NB4 (cell line): Measurements from ENCODE around the gene CA10.

ENCODE experiments used
- DNase-seq: peaks from one replicate; pipeline ENCODE4 v3.0.0; 2010; ENCODE audit warnings: low read depth
- H3K4me3 ChIP-seq: one replicate; pipeline ENCODE4 v1.5.1; 2011; ENCODE audit warnings: mild to moderate bottlenecking, low read depth, low read length, moderate library complexity
- MYC ChIP-seq: IDR thresholded peaks from 2 replicates; pipeline ENCODE4 v1.6.1; 2011; ENCODE audit warnings: low read depth, low read length
- POLR2A ChIP-seq: IDR thresholded peaks from 2 replicates; pipeline ENCODE4 v1.6.1; 2011; ENCODE audit warnings: mild to moderate bottlenecking; ENCODE audit not compliant: insufficient read length; ENCODE audit errors: extremely low read depth
- TF ChIP-seq, protein P1 (sequence below): IDR thresholded peaks from 2 replicates; pipeline ENCODE4 v1.6.1; 2011; ENCODE audit warnings: low read depth, low read length
- TF ChIP-seq, protein P2 (sequence below): IDR thresholded peaks from one replicate; pipeline ENCODE4 v1.5.1; 2012; ENCODE audit warnings: low read depth, low read length

Gene CA10

DNA sequence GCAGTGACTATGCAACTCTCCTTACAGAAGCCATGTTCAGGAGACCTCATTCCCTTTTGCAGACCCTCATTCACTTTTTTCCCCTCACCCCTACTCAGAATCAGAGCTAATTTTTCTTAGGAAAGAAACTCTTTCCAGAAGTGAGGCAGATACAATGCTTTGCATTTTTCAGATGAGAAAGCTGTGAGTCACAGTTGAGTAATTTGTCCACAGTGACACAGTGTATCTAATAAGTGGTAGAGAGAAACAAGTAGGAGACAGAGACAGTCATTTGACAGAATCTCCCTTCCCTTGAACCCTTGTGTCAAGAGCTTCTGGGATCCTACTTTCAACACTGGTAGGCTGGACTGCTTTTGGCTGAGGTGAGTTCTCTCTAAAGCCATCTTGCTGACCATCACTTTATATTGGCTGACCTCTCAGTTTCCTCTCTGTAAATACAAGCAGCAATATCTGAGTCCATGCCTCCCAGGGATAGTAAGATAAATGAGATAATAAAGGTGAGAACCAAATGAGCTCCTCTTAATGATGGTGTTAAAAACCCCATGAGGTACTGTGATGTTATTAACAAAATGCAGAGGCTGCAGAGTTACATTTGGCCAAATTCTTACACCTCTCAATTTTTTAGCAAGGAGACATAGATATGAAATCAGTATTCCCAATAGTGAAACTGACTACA, 130.8 kb downstream of the CA10 start:
- TF ChIP-seq, protein P1, sequence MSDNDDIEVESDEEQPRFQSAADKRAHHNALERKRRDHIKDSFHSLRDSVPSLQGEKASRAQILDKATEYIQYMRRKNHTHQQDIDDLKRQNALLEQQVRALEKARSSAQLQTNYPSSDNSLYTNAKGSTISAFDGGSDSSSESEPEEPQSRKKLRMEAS = no peak
- TF ChIP-seq MYC (no peak), POLR2A (no peak)
- TF ChIP-seq, protein P2, sequence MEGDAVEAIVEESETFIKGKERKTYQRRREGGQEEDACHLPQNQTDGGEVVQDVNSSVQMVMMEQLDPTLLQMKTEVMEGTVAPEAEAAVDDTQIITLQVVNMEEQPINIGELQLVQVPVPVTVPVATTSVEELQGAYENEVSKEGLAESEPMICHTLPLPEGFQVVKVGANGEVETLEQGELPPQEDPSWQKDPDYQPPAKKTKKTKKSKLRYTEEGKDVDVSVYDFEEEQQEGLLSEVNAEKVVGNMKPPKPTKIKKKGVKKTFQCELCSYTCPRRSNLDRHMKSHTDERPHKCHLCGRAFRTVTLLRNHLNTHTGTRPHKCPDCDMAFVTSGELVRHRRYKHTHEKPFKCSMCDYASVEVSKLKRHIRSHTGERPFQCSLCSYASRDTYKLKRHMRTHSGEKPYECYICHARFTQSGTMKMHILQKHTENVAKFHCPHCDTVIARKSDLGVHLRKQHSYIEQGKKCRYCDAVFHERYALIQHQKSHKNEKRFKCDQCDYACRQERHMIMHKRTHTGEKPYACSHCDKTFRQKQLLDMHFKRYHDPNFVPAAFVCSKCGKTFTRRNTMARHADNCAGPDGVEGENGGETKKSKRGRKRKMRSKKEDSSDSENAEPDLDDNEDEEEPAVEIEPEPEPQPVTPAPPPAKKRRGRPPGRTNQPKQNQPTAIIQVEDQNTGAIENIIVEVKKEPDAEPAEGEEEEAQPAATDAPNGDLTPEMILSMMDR = no peak
- no peak overlapping the region for H3K4me3 ChIP-seq
- DNase-seq = no peak

DNA sequence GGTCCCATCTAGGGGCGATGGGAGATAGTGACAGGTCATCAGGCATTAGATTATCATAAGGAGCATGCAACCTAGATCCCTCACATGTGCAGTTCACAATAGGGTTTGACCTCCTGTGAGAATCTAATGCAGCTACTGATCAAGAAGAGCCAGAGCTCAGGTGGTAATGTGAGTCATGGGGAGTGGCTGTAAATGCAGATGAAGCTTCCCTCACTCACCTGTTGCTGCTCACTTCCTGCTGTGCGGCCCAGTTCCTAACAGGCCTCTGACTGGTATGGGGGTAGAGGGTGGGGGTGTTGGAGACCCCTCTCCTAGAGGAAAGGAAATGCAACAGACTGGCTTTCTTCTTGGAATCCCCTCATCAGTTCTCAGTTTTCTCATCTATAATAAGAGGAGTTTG, 131.4 kb downstream of the CA10 start:
- DNase-seq = no peak
- no peak overlapping the region for H3K4me3 ChIP-seq
- TF ChIP-seq MYC (no peak), POLR2A (no peak)
- TF ChIP-seq, protein P1 = no peak
- TF ChIP-seq, protein P2 = no peak

DNA sequence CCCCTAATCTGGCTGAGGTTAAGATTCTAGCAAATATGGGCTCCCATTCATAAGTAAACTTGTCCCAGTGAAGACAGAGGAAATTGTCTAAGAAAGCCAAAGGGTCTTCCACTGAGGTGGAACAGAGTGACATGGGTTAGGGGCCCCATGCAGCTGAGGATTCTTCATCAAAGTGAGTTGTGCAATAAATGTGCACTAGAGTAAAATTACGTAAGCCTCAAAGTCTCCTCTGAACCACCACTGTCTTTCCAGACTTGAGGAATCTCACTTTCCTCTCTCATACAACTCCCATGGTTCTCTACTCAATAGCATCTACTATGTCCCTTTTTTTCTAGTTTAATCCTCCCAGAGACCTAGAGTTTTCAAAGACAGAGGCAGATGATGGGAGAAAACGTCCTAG, 132.4 kb downstream of the CA10 start:
- DNase-seq = no peak
- TF ChIP-seq, protein P2 = no peak
- TF ChIP-seq, protein P1 = no peak
- TF ChIP-seq MYC (no peak), POLR2A (no peak)
- H3K4me3 ChIP-seq = no peak overlapping the region

DNA sequence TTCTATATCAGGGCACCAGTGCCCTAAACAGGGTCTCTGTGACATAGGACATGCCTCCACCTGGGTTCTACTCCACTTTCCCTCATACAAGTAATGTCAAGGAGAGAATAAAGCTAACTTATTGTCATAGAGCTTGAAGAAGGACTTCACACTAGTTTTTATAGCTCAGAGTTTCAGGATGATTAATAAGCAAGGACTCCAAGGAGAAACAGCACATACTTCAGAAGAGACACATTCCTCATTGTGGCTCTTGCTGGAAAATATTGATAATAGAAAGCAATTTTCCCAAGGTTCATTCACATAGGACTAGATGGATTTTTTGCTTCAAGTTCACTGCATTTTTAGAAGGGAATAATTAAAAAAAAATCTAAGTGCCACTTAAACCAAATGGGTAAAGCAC, 133.3 kb downstream of the CA10 start:
- no peak overlapping the region for H3K4me3 ChIP-seq
- TF ChIP-seq, protein P1 = no peak
- TF ChIP-seq POLR2A (no peak), MYC (no peak)
- TF ChIP-seq, protein P2 = no peak
- no peak for DNase-seq

DNA sequence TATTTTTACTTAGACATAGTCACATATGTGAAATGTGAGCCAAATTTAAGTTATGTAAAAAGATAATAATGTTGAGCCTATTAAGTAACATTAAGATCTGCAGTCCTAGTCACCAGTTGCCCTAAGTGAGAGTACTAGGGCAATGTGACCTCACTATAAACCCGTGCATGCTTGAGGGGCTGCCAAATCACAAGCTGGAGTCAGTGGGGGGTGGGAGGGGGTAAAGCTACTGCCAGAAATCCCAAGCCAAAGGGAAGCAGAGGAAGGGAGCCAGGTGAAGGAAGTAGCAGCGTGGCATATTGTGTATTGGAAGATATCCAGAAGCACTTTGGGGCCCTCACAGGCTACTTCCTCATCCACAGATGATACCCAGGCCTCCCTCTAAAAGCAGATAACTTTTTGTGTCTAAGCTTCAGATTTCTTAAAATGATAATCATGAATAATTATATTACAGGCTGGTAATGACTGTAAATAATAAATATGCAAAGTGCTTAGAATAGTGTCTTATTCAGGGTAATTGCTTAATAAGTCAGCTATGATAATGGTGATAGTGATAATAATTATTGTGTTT, 134.1 kb downstream of the CA10 start:
- no peak overlapping the region for H3K4me3 ChIP-seq
- DNase-seq = no peak
- TF ChIP-seq MYC = no peak
- TF ChIP-seq, protein P1 = no peak
- TF ChIP-seq POLR2A = no peak
- TF ChIP-seq, protein P2 = no peak

DNA sequence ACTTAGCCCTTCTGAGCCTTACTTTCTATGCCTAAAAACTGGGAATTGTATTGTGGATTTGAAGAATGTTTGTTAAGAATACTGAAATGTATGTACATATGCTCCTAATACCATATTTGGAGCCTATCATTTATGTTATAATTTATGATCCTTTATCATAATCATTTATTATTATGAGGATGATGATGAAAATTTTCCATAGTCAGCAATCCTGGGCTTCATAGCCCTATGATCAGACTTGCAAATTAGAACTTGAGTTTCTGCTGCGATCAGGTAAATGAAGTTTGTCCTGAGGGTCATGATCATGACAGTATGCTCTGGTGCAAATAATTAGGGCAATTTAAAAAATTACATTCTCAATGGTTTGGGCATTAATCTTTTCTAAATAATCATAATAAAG, 147.4 kb downstream of the CA10 start:
- no peak overlapping the region for H3K4me3 ChIP-seq
- no peak for DNase-seq
- TF ChIP-seq, protein P2 = no peak
- TF ChIP-seq MYC (no peak), POLR2A (no peak)
- TF ChIP-seq, protein P1 = no peak
